ENCODE measurements around the gene EVL. TPM values are rescaled to one million over a fixed set of nuclear protein-coding genes. Genes with fewer than 3 reads are reported as not detected.
"Not testable (repeated sequence)": the region's sequence is repeated elsewhere in the genome, so short reads cannot be mapped to it uniquely, and the experiment has no call there.

The EVL gene
- total RNA-seq, 1 donor from 2014 or later, result 157 TPM

GRCh38 chr14:100172811-100173210, 107.6 kb downstream of the EVL start:
- Mint-ChIP-seq H3K36me3 (ENCODE audit: unreplicated experiment) (no peaks in the 10 kb centered on the region), H3K4me1 (ENCODE audit: unreplicated experiment) (no peaks in the 10 kb centered on the region), H3K4me3 (ENCODE audit: unreplicated experiment) (no peak overlapping the region), H3K27ac (ENCODE audit: unreplicated experiment) (no peak overlapping the region), H3K9me3 (ENCODE audit: unreplicated experiment) (no peaks in the 10 kb centered on the region), H3K27me3 (ENCODE audit: unreplicated experiment) (peaks cover 25% of the 10 kb centered on the region)
- no peak for DNase-seq (ENCODE audit: extremely low spot score, unreplicated experiment)
- no peak for TF ChIP-seq CTCF (IDR thresholded peaks at IDR 0.05)

GRCh38 chr14:100173353-100173752, 108.1 kb downstream of the EVL start:
- DNase-seq (ENCODE audit: extremely low spot score, unreplicated experiment), result no peak
- Mint-ChIP-seq H3K4me1 (ENCODE audit: unreplicated experiment) (no peaks in the 10 kb centered on the region), H3K27ac (ENCODE audit: unreplicated experiment) (no peak overlapping the region), H3K9me3 (ENCODE audit: unreplicated experiment) (no peaks in the 10 kb centered on the region), H3K36me3 (ENCODE audit: unreplicated experiment) (no peaks in the 10 kb centered on the region), H3K4me3 (ENCODE audit: unreplicated experiment) (no peak overlapping the region), H3K27me3 (ENCODE audit: unreplicated experiment) (peaks cover 25% of the 10 kb centered on the region)
- no peak for TF ChIP-seq CTCF (IDR thresholded peaks at IDR 0.05)

- Mint-ChIP-seq H3K9me3 (ENCODE audit: unreplicated experiment) (no peaks in the 10 kb centered on the region), H3K4me1 (ENCODE audit: unreplicated experiment) (no peaks in the 10 kb centered on the region), H3K36me3 (ENCODE audit: unreplicated experiment) (no peaks in the 10 kb centered on the region), H3K27me3 (ENCODE audit: unreplicated experiment) (peaks cover 17% of the 10 kb centered on the region), H3K27ac (ENCODE audit: unreplicated experiment) (no peak overlapping the region), H3K4me3 (ENCODE audit: unreplicated experiment) (no peak overlapping the region)
- DNase-seq (ENCODE audit: extremely low spot score, unreplicated experiment), result no peak
- TF ChIP-seq CTCF (IDR thresholded peaks at IDR 0.05), result no peak
These were observed 111.6 kb downstream of the EVL start for GRCh38 chr14:100176811-100177327.

GRCh38 chr14:100178691-100179090, 113.5 kb downstream of the EVL start:
- no peak for TF ChIP-seq CTCF (IDR thresholded peaks at IDR 0.05)
- no peak for DNase-seq (ENCODE audit: extremely low spot score, unreplicated experiment)
- H3K4me1 Mint-ChIP-seq (ENCODE audit: unreplicated experiment), result no peaks in the 10 kb centered on the region
- no peaks in the 10 kb centered on the region for H3K36me3 Mint-ChIP-seq (ENCODE audit: unreplicated experiment)
- H3K4me3 Mint-ChIP-seq (ENCODE audit: unreplicated experiment), result no peak overlapping the region
- H3K27ac Mint-ChIP-seq (ENCODE audit: unreplicated experiment), result no peak overlapping the region
- peaks cover 6% of the 10 kb centered on the region for H3K27me3 Mint-ChIP-seq (ENCODE audit: unreplicated experiment)
- H3K9me3 Mint-ChIP-seq (ENCODE audit: unreplicated experiment), result no peaks in the 10 kb centered on the region

GRCh38 chr14:100180671-100181070, 115.4 kb downstream of the EVL start:
- H3K9me3 Mint-ChIP-seq (ENCODE audit: unreplicated experiment); DNase-seq (ENCODE audit: extremely low spot score, unreplicated experiment); H3K36me3 Mint-ChIP-seq (ENCODE audit: unreplicated experiment); H3K4me1 Mint-ChIP-seq (ENCODE audit: unreplicated experiment); H3K27me3 Mint-ChIP-seq (ENCODE audit: unreplicated experiment); H3K4me3 Mint-ChIP-seq (ENCODE audit: unreplicated experiment); H3K27ac Mint-ChIP-seq (ENCODE audit: unreplicated experiment): not testable (repeated sequence)

GRCh38 chr14:100181876-100182551, 116.8 kb downstream of the EVL start:
- not testable (repeated sequence) for DNase-seq (ENCODE audit: extremely low spot score, unreplicated experiment); H3K27me3 Mint-ChIP-seq (ENCODE audit: unreplicated experiment); H3K27ac Mint-ChIP-seq (ENCODE audit: unreplicated experiment); H3K9me3 Mint-ChIP-seq (ENCODE audit: unreplicated experiment); H3K4me1 Mint-ChIP-seq (ENCODE audit: unreplicated experiment); H3K36me3 Mint-ChIP-seq (ENCODE audit: unreplicated experiment); H3K4me3 Mint-ChIP-seq (ENCODE audit: unreplicated experiment)

Measured in osteocyte (in vitro differentiated cells).